Activated gamma-delta T cell treated with Interleukin-2 at 50 U/mL for 16 hours (primary cell): ENCODE results near the gene SPDYE2.
"Not testable (repeated sequence)": the region's sequence is repeated elsewhere in the genome, so short reads cannot be mapped to it uniquely, and the experiment has no call there.

Experiments used
- DNase-seq: peaks from one replicate; pipeline ENCODE4 v3.0.0-alpha.2; 2020

SPDYE2 gene

DNA sequence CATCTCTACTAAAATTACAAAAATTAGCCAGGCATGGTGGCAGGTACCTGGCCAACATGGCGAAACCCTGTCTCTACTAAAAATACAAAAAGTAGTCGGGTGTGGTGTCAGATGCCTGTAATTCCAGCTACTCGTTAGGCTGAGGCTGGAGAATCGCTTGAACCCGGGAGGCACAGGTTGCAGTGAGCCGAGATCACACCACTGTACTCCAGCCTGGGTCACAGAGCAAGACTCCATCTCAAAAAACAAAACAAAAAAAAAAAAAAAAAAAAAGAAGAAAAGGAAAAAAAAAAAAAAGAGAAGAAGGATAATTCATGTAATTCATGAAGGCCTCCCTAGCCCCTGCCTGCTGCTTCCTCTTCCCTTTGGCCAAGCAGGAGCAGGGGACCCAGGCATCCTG is 10.4 kb upstream of the SPDYE2 start:
- not testable (repeated sequence) for DNase-seq

DNA sequence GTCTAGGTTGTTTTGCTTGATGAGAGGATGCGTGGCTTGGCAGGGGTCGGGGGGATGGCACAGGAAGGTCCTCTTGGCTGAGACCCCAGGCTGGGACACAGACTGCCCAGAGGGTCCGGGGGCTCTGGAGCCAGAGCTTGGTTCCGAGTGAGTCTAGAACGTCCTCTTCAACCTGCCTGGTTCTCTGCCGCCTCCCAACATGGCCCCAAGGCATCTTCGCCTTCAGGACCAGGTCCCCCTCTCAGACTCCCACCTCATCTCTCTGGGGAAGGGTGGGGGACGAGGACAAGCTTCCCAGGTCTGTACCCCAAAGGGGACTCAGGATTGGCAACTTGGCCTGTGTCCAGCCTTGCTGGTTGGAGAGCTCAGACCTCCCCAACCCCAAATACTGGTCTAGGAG is 8.9 kb upstream of the SPDYE2 start:
- DNase-seq = not testable (repeated sequence)

DNA sequence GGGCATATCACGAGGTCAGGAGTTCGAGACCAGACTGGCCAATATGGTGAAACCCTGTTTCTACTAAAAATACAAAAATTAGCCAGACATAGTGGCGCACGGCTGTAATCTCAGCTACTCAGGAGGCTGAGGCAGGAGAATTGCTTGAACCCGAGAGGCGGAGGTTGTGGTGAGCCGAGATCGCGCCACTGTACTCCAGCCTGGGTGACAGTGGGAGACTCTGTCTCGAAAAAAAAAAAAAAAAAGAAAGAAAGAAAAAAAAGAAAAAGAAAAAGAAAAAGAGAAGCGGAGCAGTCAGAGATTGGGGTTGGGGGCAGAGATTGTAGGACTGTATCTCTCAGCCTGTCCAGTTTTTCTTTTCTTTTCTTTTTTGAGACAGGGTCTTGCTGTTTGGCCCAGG is 8.3 kb upstream of the SPDYE2 start:
- not testable (repeated sequence) for DNase-seq

GRCh38 chr7:102543596-102543995 is 7.4 kb upstream of the SPDYE2 start, which contains the start of gene UPK3BL2:
UPK3BL2 (minus strand) TSS chr7:102543696; CDS start chr7:102543636, 60 bp downstream.
- DNase-seq = not testable (repeated sequence)

DNA sequence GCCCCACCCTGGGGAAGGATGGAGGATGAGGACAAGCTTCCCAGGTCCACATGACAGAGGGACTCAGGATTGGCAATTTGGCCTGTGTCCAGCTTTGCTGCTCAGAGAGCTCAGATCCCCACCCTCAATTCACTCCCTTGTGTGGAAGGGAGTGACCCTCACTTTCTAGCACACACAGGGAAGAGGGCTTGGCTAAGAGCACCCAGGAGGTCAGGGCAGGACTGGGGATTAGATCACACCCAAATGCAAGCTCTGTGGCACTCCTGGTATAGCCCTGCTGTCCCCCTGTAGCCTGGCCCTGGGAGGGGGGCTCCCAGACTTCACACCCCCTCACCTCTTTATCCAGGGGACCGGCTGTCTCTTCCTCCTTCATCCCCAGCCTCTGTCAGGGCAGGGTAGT is 6.7 kb upstream of the SPDYE2 start:
- DNase-seq = not testable (repeated sequence)

- not testable (repeated sequence) for DNase-seq
Measured at GRCh38 chr7:102545288-102545687, 5.7 kb upstream of the SPDYE2 start.

- DNase-seq = not testable (repeated sequence)
Measured at GRCh38 chr7:102546353-102546752, 4.7 kb upstream of the SPDYE2 start.

GRCh38 chr7:102568620-102569019 is 17.6 kb downstream of the SPDYE2 start:
- not testable (repeated sequence) for DNase-seq

DNA sequence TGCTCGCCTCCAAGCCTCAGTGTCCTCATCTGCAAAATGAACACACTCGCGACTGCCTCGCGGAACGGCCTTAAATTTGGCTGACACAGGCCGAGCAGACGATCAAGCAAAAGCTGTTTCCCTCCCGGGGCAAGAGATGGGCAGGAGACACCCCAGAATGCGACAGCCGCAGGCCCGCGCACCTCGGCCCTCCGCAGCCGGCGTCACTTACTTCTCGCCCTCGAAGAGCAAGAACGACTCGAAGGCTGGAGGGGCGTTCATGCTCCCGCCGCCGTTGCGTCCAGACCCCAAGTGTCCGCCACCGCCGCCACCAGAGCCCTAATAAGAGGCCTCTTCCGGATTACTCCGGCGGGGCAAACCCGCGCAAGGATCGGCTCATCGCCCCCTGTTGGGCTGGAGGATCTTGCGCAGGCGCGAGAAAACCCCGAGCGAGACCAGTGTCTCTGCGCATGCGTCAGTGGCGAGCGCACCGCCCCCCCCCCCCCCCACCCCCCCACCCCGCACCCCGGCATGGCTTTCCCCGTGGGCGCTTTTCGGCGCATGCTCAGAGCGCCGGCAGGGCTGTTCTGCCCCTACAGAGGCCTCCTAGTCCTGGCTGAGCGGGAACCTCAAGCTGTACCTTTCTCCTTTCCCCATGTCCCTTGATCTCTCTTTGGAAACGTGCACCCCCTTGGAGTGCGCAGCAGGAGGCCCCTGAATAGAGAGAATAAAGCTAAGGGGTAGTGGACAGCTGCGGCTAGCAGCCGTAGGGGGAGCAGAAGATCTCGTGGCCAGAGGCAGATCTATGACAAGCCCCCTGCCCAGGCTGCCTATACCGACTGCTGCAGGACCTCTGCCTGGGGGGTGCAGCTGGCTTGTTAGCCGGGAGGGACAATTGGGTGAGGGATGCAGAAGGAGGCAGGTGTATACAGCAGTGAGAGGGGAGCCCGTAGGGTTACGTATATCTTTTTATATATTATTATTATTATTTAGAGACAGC is 21.5 kb downstream of the SPDYE2 start, which contains the start of gene POLR2J3:
TSS of gene POLR2J3 (minus strand) at position 323 of the 979 bp plus-strand sequence. CDS start at position 261, 62 bp downstream.
- DNase-seq = peak; percentile 95

GRCh38 chr7:102574607-102575006 is 23.6 kb downstream of the SPDYE2 start:
- not testable (repeated sequence) for DNase-seq

DNA sequence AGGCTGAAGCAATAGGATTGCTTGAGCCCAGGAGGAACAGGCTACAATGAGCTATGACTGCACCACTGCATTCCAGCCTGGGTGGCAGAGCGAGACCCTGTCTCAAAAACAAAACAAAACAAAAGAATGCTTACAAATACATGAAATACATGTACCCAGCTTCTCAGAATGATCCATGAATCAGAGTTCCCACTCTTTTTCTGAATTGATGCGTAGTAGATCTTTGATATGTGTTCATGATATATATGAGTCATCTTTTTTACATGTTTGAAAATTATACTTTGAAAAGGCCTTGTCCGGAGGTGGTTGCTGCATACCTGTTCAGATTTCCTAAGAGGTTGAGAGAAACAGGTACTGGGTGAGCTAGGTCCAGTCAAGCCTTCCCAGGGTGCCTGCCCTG is 25.3 kb downstream of the SPDYE2 start:
- not testable (repeated sequence) for DNase-seq

GRCh38 chr7:102577315-102578240 is 26.6 kb downstream of the SPDYE2 start:
- not testable (repeated sequence) for DNase-seq

DNA sequence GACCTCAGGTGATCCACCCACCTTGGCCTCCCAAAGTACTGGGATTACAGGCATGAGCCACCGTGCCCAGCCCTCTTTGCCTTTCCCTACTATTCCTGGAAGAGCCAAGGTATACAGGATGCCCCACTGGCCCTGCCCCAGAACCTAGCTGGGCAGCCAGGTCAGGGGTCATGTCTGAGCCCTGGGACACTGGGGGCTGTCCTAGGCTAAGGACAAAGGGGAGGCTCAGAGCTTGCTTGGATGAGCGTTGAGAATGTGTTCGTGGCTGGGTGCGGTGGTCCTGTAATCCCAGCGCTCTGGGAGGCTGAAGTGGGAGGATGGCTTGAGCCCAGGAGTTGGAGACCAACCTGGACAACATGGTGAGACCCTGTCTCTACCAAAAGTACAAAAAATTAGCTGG is 27.5 kb downstream of the SPDYE2 start:
- not testable (repeated sequence) for DNase-seq

- DNase-seq = not testable (repeated sequence)
Measured at GRCh38 chr7:102581722-102582121, 30.7 kb downstream of the SPDYE2 start.

- DNase-seq = not testable (repeated sequence)
Measured at GRCh38 chr7:102583495-102583894, 32.5 kb downstream of the SPDYE2 start.

- not testable (repeated sequence) for DNase-seq
Measured at GRCh38 chr7:102589857-102590256, 38.8 kb downstream of the SPDYE2 start.

DNA sequence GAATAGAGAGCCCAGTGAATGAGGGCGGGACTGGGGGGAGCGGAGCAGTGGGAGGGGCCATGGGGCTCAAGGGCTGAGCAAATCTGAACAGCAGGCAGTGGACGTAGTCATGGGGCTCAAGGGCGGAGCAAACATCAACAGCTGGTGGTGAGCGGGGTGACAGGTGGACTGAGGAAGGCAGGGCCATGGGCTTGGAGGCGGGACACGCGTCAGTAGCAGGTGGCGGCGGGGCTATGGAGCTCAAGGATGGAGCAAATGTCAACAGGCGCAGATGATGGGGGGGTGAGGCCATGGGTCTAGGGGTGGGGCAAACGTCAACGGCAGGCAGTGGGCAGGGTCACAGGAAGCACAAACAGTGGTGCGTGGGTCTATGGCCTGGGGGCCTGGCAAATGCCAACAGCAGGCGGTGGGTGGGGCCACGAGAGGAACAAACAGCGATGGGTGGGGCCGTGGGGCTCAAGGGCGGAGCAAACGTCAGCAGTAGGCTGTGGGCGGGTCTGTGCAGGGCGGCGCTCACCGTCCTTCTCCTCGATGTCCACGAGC is 41.5 kb downstream of the SPDYE2 start:
- DNase-seq = peak; percentile 39

DNA sequence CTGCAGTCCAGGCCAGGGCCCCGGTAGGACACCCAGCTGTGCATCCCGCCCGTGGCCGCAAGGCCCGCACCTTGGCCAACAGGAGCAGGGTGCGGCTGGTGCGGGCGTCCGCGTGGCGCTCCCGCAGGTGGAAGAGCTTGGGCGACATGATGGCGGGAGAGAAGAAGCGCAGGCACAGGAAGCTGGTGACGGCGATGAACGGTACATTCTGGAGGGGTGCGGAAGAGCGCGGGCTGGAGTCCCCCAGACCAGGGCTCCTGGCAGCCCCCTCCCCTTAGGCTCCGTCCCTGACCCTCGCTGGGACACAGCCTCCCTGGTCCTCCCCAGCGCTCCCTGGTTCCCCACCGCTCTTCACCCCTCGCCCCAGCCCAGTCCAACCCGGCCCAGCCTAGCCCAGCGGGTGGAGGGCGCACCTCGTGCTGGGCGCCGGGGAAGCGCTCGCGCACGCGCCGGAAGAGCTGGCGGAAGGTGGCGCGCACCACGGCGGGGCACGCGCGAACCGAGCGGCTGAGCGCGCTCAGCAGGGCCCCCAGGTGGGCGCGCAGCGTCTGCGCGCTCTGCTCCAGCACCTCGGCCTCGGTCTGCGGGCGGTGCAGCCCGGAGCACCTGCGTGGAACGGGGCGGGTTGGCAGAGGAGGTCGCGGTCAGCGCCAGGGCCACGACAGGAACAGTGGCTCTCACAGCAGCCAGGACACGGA is 42.8 kb downstream of the SPDYE2 start:
- not testable (repeated sequence) for DNase-seq

GRCh38 chr7:102596036-102596435 is 45.0 kb downstream of the SPDYE2 start:
- not testable (repeated sequence) for DNase-seq

DNA sequence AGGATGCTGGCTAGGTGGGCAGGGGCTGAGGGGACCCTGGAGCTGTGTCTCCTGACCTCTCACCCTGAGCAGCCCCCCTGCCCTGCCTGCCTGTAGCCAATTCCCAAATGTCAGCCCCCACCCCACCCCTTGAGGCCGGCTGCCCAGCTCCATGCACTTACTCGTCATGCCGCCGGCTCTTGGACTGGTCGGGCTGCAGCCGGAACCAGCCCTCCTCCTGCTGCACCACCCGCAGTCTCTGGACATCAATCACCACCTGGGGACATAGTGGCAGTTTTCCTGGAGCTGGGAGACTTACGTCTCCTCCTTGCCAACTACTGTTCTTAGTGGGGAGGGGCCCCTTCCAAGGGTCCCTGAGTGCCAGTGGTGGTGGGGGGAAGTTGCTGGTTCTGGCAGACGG is 48.7 kb downstream of the SPDYE2 start:
- DNase-seq = not testable (repeated sequence)

DNA sequence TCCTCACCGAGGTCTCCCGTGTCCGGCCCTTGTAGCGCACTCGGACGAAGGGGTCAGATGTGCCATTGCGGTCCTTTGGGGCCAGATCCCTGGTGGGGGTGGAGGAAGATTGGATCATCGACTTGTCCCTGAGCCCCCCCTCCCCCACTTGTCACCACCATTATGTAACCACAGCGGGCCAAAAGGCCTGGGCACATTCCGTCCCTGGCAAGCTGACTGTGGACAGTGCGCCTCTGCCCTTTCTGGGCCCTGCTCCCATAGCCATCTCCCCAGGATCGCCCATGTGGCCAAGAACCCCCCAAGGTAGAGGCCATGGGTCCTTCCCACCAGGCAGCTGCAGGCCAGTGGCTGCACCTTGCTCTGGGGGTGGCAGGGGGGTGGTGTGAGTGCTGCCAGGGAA is 51.3 kb downstream of the SPDYE2 start:
- DNase-seq = not testable (repeated sequence)
